ENCODE results near the gene RAMACL. TPM values are rescaled to one million over a fixed set of nuclear protein-coding genes. Genes with fewer than 3 reads are reported as not detected.

The RAMACL gene
- total RNA-seq, 1 donor from 2014 or later = 0.85 TPM

DNA sequence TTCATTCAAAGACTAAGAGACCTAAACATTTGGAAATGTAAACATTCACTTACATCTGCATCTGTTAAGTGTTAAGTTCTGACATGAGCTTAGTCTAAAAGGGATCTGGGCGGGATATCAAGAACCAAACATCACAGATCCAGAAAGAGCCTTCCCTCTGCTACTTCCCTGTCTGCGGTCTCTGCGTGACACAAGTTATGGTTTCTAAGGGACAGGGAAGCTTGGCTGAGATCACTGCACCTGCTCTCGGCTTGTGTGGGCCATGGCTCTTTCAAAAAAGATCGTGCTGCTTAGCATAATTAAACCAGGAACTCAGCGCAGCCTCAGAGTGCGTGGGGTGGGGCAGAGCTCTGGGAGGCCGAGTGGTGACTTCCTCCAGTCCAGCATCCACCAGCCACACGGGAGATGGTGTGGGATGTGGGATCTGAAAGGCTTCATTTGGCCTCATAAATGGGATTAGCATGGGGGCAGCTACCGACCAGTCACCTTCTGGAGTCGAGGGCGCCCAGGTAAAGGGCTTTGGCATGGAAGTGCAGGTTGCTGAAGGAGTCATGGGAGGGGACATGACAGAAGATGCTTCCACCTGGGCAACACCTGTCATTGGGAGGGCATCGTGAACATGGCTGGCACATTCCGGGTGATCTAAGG, 16.7 kb upstream of the RAMACL start:
- TF ChIP-seq, protein P1, sequence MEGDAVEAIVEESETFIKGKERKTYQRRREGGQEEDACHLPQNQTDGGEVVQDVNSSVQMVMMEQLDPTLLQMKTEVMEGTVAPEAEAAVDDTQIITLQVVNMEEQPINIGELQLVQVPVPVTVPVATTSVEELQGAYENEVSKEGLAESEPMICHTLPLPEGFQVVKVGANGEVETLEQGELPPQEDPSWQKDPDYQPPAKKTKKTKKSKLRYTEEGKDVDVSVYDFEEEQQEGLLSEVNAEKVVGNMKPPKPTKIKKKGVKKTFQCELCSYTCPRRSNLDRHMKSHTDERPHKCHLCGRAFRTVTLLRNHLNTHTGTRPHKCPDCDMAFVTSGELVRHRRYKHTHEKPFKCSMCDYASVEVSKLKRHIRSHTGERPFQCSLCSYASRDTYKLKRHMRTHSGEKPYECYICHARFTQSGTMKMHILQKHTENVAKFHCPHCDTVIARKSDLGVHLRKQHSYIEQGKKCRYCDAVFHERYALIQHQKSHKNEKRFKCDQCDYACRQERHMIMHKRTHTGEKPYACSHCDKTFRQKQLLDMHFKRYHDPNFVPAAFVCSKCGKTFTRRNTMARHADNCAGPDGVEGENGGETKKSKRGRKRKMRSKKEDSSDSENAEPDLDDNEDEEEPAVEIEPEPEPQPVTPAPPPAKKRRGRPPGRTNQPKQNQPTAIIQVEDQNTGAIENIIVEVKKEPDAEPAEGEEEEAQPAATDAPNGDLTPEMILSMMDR (conservative IDR thresholded peaks at IDR 0.05) = no peak
- Mint-ChIP-seq H3K27me3 (no peaks in the 10 kb centered on the region), H3K36me3 (peaks cover 11% of the 10 kb centered on the region), H3K27ac (no peak overlapping the region), H3K9me3 (no peaks in the 10 kb centered on the region), H3K4me3 (no peak overlapping the region), H3K4me1 (ENCODE audit: unreplicated experiment) (peaks cover 7% of the 10 kb centered on the region)
- DNase-seq (ENCODE audit: extremely low spot score, unreplicated experiment) = no peak

- Mint-ChIP-seq H3K36me3 (peaks cover 16% of the 10 kb centered on the region), H3K27me3 (no peaks in the 10 kb centered on the region), H3K27ac (no peak overlapping the region), H3K4me1 (ENCODE audit: unreplicated experiment) (peaks cover 12% of the 10 kb centered on the region), H3K4me3 (no peak overlapping the region), H3K9me3 (no peaks in the 10 kb centered on the region)
- TF ChIP-seq, protein P1 (conservative IDR thresholded peaks at IDR 0.05) = no peak
- DNase-seq (ENCODE audit: extremely low spot score, unreplicated experiment) = no peak
Observed at GRCh38 chr6:166601956-166602355, 15.5 kb upstream of the RAMACL start.

GRCh38 chr6:166600931-166601330, 14.5 kb upstream of the RAMACL start:
- no peak for DNase-seq (ENCODE audit: extremely low spot score, unreplicated experiment)
- Mint-ChIP-seq H3K27me3 (no peaks in the 10 kb centered on the region), H3K27ac (no peak overlapping the region), H3K4me3 (no peak overlapping the region), H3K36me3 (peaks cover 16% of the 10 kb centered on the region), H3K9me3 (peaks cover 2% of the 10 kb centered on the region), H3K4me1 (ENCODE audit: unreplicated experiment) (peaks cover 16% of the 10 kb centered on the region)
- TF ChIP-seq, protein P1 (conservative IDR thresholded peaks at IDR 0.05) = no peak

- DNase-seq (ENCODE audit: extremely low spot score, unreplicated experiment) = no peak
- H3K4me1 Mint-ChIP-seq (ENCODE audit: unreplicated experiment) = peaks cover 22% of the 10 kb centered on the region
- no peak overlapping the region for H3K4me3 Mint-ChIP-seq
Observed at GRCh38 chr6:166599205-166599604, 12.7 kb upstream of the RAMACL start.

GRCh38 chr6:166598441-166599138, 12.1 kb upstream of the RAMACL start:
- Mint-ChIP-seq H3K36me3 (peaks cover 13% of the 10 kb centered on the region), H3K9me3 (peaks cover 5% of the 10 kb centered on the region), H3K27ac (no peak overlapping the region), H3K4me1 (ENCODE audit: unreplicated experiment) (peaks cover 22% of the 10 kb centered on the region), H3K27me3 (no peaks in the 10 kb centered on the region), H3K4me3 (no peak overlapping the region)
- no peak for DNase-seq (ENCODE audit: extremely low spot score, unreplicated experiment)
- TF ChIP-seq, protein P1 (conservative IDR thresholded peaks at IDR 0.05) = no peak

More at GRCh38 chr6:166599205-166599604, 12.7 kb upstream of the RAMACL start:
- TF ChIP-seq, protein P1 (conservative IDR thresholded peaks at IDR 0.05) = no peak
- peaks cover 5% of the 10 kb centered on the region for H3K9me3 Mint-ChIP-seq
- H3K36me3 Mint-ChIP-seq = peaks cover 13% of the 10 kb centered on the region
- H3K27ac Mint-ChIP-seq = no peak overlapping the region
- no peaks in the 10 kb centered on the region for H3K27me3 Mint-ChIP-seq

Data from type B pancreatic cell (in vitro differentiated cells).